IMR-90 (cell line): ENCODE measurements around the gene BTG4. TPM values are rescaled to one million over a fixed set of nuclear protein-coding genes. Genes with fewer than 3 reads are reported as not detected.

Experiments
- ATAC-seq: fragments of 200-7000 bp; cut with Tn5 transposase; 2 replicates; pipeline ENCODE4 v1.9.1; 2020; ENCODE audit warnings: low read depth, mild to moderate bottlenecking, moderate library complexity
- BruUV-seq: library from RNA; stranded (reverse); fragments of 400-500 nt; replicated peaks from 2 replicates; lab custom pipeline; 2021; lab: Mats Ljungman, UMichigan
- CTCF ChIA-PET: fragments of 300-600 bp; formaldehyde crosslinking; extraction: SDS; loops from one replicate; lab custom pipeline; 2021; ENCODE audit warnings: antibody characterized with exemption; lab: Yijun Ruan, JAX
- POLR2A ChIA-PET: fragments of 300-600 bp; sonication (Branson Sonifier 250); formaldehyde crosslinking; loops from one replicate; lab custom pipeline; 2022; ENCODE audit warnings: antibody characterized with exemption; ENCODE audit not compliant: unreplicated experiment; lab: Charles Lee
- DNase-seq: peaks from one replicate; pipeline ENCODE4 v3.0.0; 2013
- H2AFZ ChIP-seq: replicated peaks from 2 replicates; pipeline ENCODE3; 2013; ENCODE audit warnings: low read length, mild to moderate bottlenecking; ENCODE audit not compliant: poor library complexity
- H2AK5ac ChIP-seq: 2 replicates; pipeline ENCODE4 v1.6.1; 2013; ENCODE audit warnings: low read depth, low read length, inconsistent platforms
- H2AK9ac ChIP-seq: replicated peaks from 2 replicates; pipeline ENCODE3; 2013; ENCODE audit warnings: mild to moderate bottlenecking, low read depth, low read length, moderate library complexity; ENCODE audit not compliant: poor library complexity
- H2BK120ac ChIP-seq: 2 replicates; pipeline ENCODE4 v1.6.1; 2013; ENCODE audit warnings: low read depth, low read length, inconsistent platforms
- H2BK15ac ChIP-seq: 3 replicates; pipeline ENCODE4 v1.6.1; 2013; ENCODE audit warnings: low read depth, low read length, inconsistent platforms
- H2BK20ac ChIP-seq: 2 replicates; pipeline ENCODE4 v1.6.1; 2013; ENCODE audit warnings: low read depth, mild to moderate bottlenecking, inconsistent platforms, low read length, moderate library complexity
- H2BK5ac ChIP-seq: 2 replicates; pipeline ENCODE4 v1.6.1; 2013; ENCODE audit warnings: mild to moderate bottlenecking, low read depth, low read length, inconsistent platforms; ENCODE audit not compliant: poor library complexity, severe bottlenecking
- H3K14ac ChIP-seq: replicated peaks from 2 replicates; pipeline ENCODE4 v1.6.1; 2013; ENCODE audit warnings: low read depth, low read length, inconsistent platforms
- H3K18ac ChIP-seq: 2 replicates; pipeline ENCODE4 v1.6.1; 2013; ENCODE audit warnings: low read depth, low read length, control low read depth
- H3K23ac ChIP-seq: 2 replicates; pipeline ENCODE4 v1.6.1; 2013; ENCODE audit warnings: low read depth, low read length, inconsistent platforms
- H3K27ac ChIP-seq: 2 replicates; pipeline ENCODE4 v1.5.1; 2013; ENCODE audit warnings: mild to moderate bottlenecking, control low read depth, low read length; ENCODE audit not compliant: insufficient read depth
- H3K27me3 ChIP-seq: 2 replicates; pipeline ENCODE4 v1.6.1; 2013; ENCODE audit warnings: low read length; ENCODE audit not compliant: control insufficient read depth, insufficient read depth
- H3K36me3 ChIP-seq: 2 replicates; pipeline ENCODE4 v1.6.1; 2013; ENCODE audit warnings: low read length, mixed read lengths; ENCODE audit not compliant: control insufficient read depth, insufficient read depth
- H3K4ac ChIP-seq: 2 replicates; pipeline ENCODE4 v1.6.1; 2013; ENCODE audit warnings: low read depth, low read length, inconsistent platforms
- H3K4me1 ChIP-seq: 2 replicates; pipeline ENCODE4 v1.6.1; 2013; ENCODE audit warnings: low read length, mixed read lengths; ENCODE audit not compliant: control insufficient read depth, insufficient read depth
- H3K4me2 ChIP-seq: 2 replicates; pipeline ENCODE4 v1.6.1; 2013; ENCODE audit warnings: low read depth, mild to moderate bottlenecking, control low read depth, low read length, moderate library complexity
- H3K4me3 ChIP-seq: 2 replicates; pipeline ENCODE4 v1.5.1; 2013; ENCODE audit warnings: low read depth, mild to moderate bottlenecking, control low read depth, low read length, moderate library complexity; ENCODE audit not compliant: insufficient read depth
- H3K56ac ChIP-seq: 2 replicates; pipeline ENCODE4 v1.6.1; 2013; ENCODE audit warnings: low read length, inconsistent platforms; ENCODE audit not compliant: insufficient read depth; ENCODE audit errors: extremely low read depth
- H3K79me1 ChIP-seq, 2 experiments: 2 replicates each; pipeline ENCODE4 v1.6.1; 2013; ENCODE audit warnings: low read length in 2 of 2, inconsistent platforms in 1 of 2, low read depth in 1 of 2
- H3K9ac ChIP-seq: 2 replicates; pipeline ENCODE4 v1.6.1; 2013; ENCODE audit warnings: low read depth, low read length, control low read depth
- H3K9me1 ChIP-seq: 2 replicates; pipeline ENCODE4 v1.6.1; 2013; ENCODE audit warnings: low read length, inconsistent platforms; ENCODE audit not compliant: insufficient read depth
- H3K9me3 ChIP-seq: 2 replicates; pipeline ENCODE4 v1.6.1; 2013; ENCODE audit warnings: low read length; ENCODE audit not compliant: control insufficient read depth, insufficient read depth
- H4K20me1 ChIP-seq: 2 replicates; pipeline ENCODE4 v1.6.1; 2013; ENCODE audit warnings: low read length, inconsistent platforms; ENCODE audit not compliant: insufficient read depth
- H4K5ac ChIP-seq: 2 replicates; pipeline ENCODE4 v1.6.1; 2013; ENCODE audit warnings: mild to moderate bottlenecking, low read depth, low read length, control low read depth
- H4K8ac ChIP-seq, 2 experiments: 2 replicates each; pipeline ENCODE4 v1.6.1; 2013; ENCODE audit warnings: low read depth in 2 of 2, low read length in 2 of 2, control low read depth in 1 of 2, inconsistent platforms in 1 of 2
- H4K91ac ChIP-seq: 2 replicates; pipeline ENCODE4 v1.6.1; 2013; ENCODE audit warnings: low read depth, low read length, inconsistent platforms; ENCODE audit not compliant: insufficient read depth
- CEBPB ChIP-seq: IDR thresholded peaks from 2 replicates; pipeline ENCODE4 v1.6.1; 2012; ENCODE audit warnings: low read depth, low read length, improper control_type of control experiment
- CHD1 ChIP-seq: IDR thresholded peaks from 2 replicates; pipeline ENCODE4 v1.6.1; 2012; ENCODE audit warnings: low read depth, low read length, improper control_type of control experiment
- MAFK ChIP-seq: IDR thresholded peaks from 2 replicates; pipeline ENCODE4 v1.6.1; 2012; ENCODE audit warnings: low read depth, low read length, improper control_type of control experiment
- MAZ ChIP-seq: IDR thresholded peaks from 2 replicates; pipeline ENCODE4 v1.6.1; 2012; ENCODE audit warnings: low read depth, mild to moderate bottlenecking, low read length, improper control_type of control experiment, moderate library complexity, borderline replicate concordance
- NFE2L2 ChIP-seq: fragments of 150-350 bp; IDR thresholded peaks from 2 replicates; pipeline ENCODE4 v1.6.1; 2016; ENCODE audit warnings: low read depth, mild to moderate bottlenecking, low read length
- POLR2A ChIP-seq: IDR thresholded peaks from 2 replicates; pipeline ENCODE4 v1.6.1; 2012; ENCODE audit warnings: mild to moderate bottlenecking, low read depth, low read length
- RAD21 ChIP-seq: IDR thresholded peaks from 2 replicates; pipeline ENCODE4 v1.6.1; 2012; ENCODE audit warnings: low read length, improper control_type of control experiment
- RCOR1 ChIP-seq: IDR thresholded peaks from 2 replicates; pipeline ENCODE4 v1.6.1; 2012; ENCODE audit warnings: mild to moderate bottlenecking, low read length, improper control_type of control experiment; ENCODE audit not compliant: insufficient replicate concordance
- RFX5 ChIP-seq: IDR thresholded peaks from 2 replicates; pipeline ENCODE4 v1.8.0; 2012; ENCODE audit warnings: low read depth, mild to moderate bottlenecking, low read length, moderate library complexity
- SMC3 ChIP-seq: fragments of 150-350 bp; IDR thresholded peaks from 2 replicates; pipeline ENCODE4 v1.6.1; 2016; ENCODE audit warnings: low read depth, mild to moderate bottlenecking, antibody characterized with exemption, low read length, moderate library complexity
- WGBS, 2 experiments: methylation state at CpG; one replicate each; pipeline versions ENCODE4 v1.1.5 to v1.1.7; 2013; ENCODE audit warnings: missing lambda C conversion rate in 2 of 2; ENCODE audit not compliant: insufficient read length in 1 of 2; ENCODE audit errors: extremely low coverage in 2 of 2; 5-methylcytosine and 5-hydroxymethylcytosine counted together
- dilution Hi-C: fragments of 300-500 bp; cut with HindIII; formaldehyde crosslinking; loops from one replicate; pipeline ENCODE4 v1.14.3; 2018; ENCODE audit warnings: low sequenced_read_pairs; ENCODE audit not compliant: unreplicated experiment
- in situ Hi-C: fragments of 300-500 bp; cut with MboI; formaldehyde crosslinking; loops from 3 replicates; pipeline ENCODE4 v1.14.3; 2019; ENCODE audit warnings: low sequenced_read_pairs, inconsistent platforms, mixed read lengths
- intact Hi-C: fragments of 100-400 bp; cut with micrococcal nuclease; formaldehyde crosslinking; loops from 2 replicates; pipeline ENCODE4 v1.10.0; 2022
- polyA plus RNA-seq, 3 experiments: library from polyadenylated mRNA; depleted of rRNA; stranded (reverse); fragments of >200 nt; gene quantifications; 2 replicates each; pipeline ENCODE4 v1.2.3, GENCODE V29; 2012; ENCODE audit warnings: low replicate concordance in 1 of 3
- total RNA-seq: library from RNA; depleted of rRNA; stranded (reverse); fragments of >200 nt; gene quantifications from 2 replicates; pipeline ENCODE4 v1.2.3, GENCODE V29; 2012
- TF ChIP-seq, protein P1 (sequence below): conservative IDR thresholded peaks from 2 replicates; pipeline ENCODE4 v1.5.1; 2012; ENCODE audit warnings: mild to moderate bottlenecking, low read depth, low read length, improper control_type of control experiment
- TF ChIP-seq, protein P2 (sequence below): fragments of 150-350 bp; IDR thresholded peaks from 2 replicates; pipeline ENCODE4 v1.6.1; 2016; ENCODE audit warnings: low read depth, mild to moderate bottlenecking, low read length, moderate library complexity, borderline replicate concordance

Gene BTG4
- total and polyA plus RNA-seq, 2 of the 4 experiments (the other 2 are of a cell fraction) = not detected

GRCh38 chr11:111541254-111542061 lies 29.3 kb upstream of the BTG4 start:
- Histone ChIP-seq H3K56ac (peak overlapping the region; percentile 95), H4K5ac (peak overlapping the region; percentile 62), H2AK5ac (peak overlapping the region; percentile 91), H3K9me1 (peaks cover 27% of the 10 kb centered on the region), H3K4me2 (peak overlapping the region; percentile 72), H3K4me3 (peak overlapping the region; percentile 85), H2BK5ac (peak overlapping the region; percentile 64), H2AFZ (peak overlapping the region; percentile 86), H4K20me1 (peaks cover 18% of the 10 kb centered on the region), H3K27ac (peak overlapping the region; percentile 73), H2AK9ac (peak overlapping the region; percentile 84), H2BK120ac (peak overlapping the region; percentile 78), H4K91ac (peak overlapping the region; percentile 94), H3K9me3 (no peaks in the 10 kb centered on the region; the same call in 1 of the 2 replicates), H3K27me3 (no peaks in the 10 kb centered on the region), H2BK15ac (peak overlapping the region; percentile 85; the same call in 1 of the 3 replicates), H3K4ac (peak overlapping the region; percentile 88), H2BK20ac (peak overlapping the region; percentile 63), H3K79me1 (peaks cover 28 to 72% of the 10 kb centered on the region in 2 experiments), H3K4me1 (peaks cover 17% of the 10 kb centered on the region), H3K18ac (peak overlapping the region; percentile 55), H3K36me3 (peaks cover 24% of the 10 kb centered on the region), H3K9ac (peak overlapping the region; percentile 82), H3K23ac (peak overlapping the region; percentile 71), H3K14ac (peak overlapping the region; percentile 94), H4K8ac (peak overlapping the region; percentile 78 to 82)
- peak; percentile 68 for ATAC-seq
- no TSS peak for BruUV-seq
- ChIA-PET CTCF (interaction anchor here (0.6 kb wide), 1 partner anchor 169 kb away, joined by 4 read pairs; no protein-coding TSS in a partner anchor), POLR2A (no interaction called here)
- dilution Hi-C loops (no loop called here), intact Hi-C loops (loop anchor here (1.0 kb wide), 1 partner anchor 87 kb away; no protein-coding TSS in a partner anchor), in situ Hi-C loops (no loop called here)
- peak; percentile 92 for DNase-seq
- TF ChIP-seq CEBPB (peak; percentile 69), POLR2A (peak; percentile 76), RFX5 (no peak), SMC3 (no peak), RCOR1 (peak; percentile 9), MAZ (peak; percentile 38; the same call in 1 of the 2 replicates), RAD21 (no peak), MAFK (no peak), CHD1 (no peak), NFE2L2 (no peak)
- TF ChIP-seq, protein P1, sequence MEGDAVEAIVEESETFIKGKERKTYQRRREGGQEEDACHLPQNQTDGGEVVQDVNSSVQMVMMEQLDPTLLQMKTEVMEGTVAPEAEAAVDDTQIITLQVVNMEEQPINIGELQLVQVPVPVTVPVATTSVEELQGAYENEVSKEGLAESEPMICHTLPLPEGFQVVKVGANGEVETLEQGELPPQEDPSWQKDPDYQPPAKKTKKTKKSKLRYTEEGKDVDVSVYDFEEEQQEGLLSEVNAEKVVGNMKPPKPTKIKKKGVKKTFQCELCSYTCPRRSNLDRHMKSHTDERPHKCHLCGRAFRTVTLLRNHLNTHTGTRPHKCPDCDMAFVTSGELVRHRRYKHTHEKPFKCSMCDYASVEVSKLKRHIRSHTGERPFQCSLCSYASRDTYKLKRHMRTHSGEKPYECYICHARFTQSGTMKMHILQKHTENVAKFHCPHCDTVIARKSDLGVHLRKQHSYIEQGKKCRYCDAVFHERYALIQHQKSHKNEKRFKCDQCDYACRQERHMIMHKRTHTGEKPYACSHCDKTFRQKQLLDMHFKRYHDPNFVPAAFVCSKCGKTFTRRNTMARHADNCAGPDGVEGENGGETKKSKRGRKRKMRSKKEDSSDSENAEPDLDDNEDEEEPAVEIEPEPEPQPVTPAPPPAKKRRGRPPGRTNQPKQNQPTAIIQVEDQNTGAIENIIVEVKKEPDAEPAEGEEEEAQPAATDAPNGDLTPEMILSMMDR = no peak
- TF ChIP-seq, protein P2, sequence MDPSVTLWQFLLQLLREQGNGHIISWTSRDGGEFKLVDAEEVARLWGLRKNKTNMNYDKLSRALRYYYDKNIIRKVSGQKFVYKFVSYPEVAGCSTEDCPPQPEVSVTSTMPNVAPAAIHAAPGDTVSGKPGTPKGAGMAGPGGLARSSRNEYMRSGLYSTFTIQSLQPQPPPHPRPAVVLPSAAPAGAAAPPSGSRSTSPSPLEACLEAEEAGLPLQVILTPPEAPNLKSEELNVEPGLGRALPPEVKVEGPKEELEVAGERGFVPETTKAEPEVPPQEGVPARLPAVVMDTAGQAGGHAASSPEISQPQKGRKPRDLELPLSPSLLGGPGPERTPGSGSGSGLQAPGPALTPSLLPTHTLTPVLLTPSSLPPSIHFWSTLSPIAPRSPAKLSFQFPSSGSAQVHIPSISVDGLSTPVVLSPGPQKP = no peak
- 2% methylated on average over 16 of the region's 41 CpGs; no CpG with 5 or more reads in 1 of the 2 experiments for WGBS, 2 experiments
